ENCODE measurements around the gene GTF2F2. TPM values are rescaled to one million over a fixed set of nuclear protein-coding genes. Genes with fewer than 3 reads are reported as not detected.

GTF2F2 gene
- polyA plus RNA-seq, 1 donor (not counting 4 experiments of a cell fraction or from before 2014, with no cell fraction given) = 55.5 TPM

DNA sequence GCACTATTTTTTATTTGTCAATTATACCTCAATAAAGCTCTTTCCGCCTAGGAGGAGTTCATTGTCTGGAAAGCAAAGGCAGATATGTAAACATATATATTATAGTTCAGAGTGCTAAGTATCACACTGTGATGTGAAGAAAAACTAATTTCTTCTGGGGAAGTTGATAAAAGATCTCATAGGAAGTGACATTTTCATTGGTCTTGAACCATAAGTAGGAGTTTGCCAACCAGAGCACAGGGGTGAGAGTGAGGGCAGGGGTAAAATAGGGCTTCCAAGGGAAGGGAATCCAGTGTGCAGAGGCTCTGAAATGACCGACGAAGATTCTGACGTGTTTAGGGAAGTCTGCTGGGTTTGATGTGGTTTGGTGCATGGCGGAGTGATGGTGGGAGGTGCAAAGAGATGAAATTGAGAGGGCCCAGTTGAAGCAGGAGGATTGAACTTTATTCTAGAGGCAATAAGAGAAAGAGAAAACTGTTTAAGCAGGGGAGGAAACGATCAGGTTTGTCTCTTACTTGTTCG lies 780 bp upstream of the GTF2F2 start:
- Histone ChIP-seq H3K9me3 (ENCODE audit: control insufficient read depth, low read depth, low read length) (no peaks in the 10 kb centered on the region), H3K36me3 (ENCODE audit: control insufficient read depth in 2 of 2, extremely low read depth in 1 of 2, insufficient read depth in 2 of 2, low read length in 2 of 2) (peaks cover 3 to 5% of the 10 kb centered on the region in 2 experiments), H3K4me1 (ENCODE audit: control insufficient read depth, extremely low read depth, insufficient read depth, low read length) (peaks cover 16% of the 10 kb centered on the region), H3K9me1 (ENCODE audit: control insufficient read depth, extremely low read depth, insufficient read depth, low read length) (no peaks in the 10 kb centered on the region), H3K27me3 (ENCODE audit: control insufficient read depth, extremely low read depth, insufficient read depth, low read length) (no peaks in the 10 kb centered on the region), H3K4me2 (ENCODE audit: control insufficient read depth, extremely low read depth, insufficient read depth, low read depth, low read length) (peak overlapping the region; percentile 98), H4K20me1 (ENCODE audit: control insufficient read depth, extremely low read depth, insufficient read depth, low read length) (no peaks in the 10 kb centered on the region), H3K79me2 (ENCODE audit: control insufficient read depth, insufficient read depth, low read length) (peaks cover 42% of the 10 kb centered on the region), H2AFZ (ENCODE audit: control insufficient read depth, low read length) (peak overlapping the region; percentile 61), H3K4me3 (ENCODE audit: control insufficient read depth in 2 of 3, extremely low read depth in 1 of 3, insufficient read depth in 2 of 3, low read depth in 1 of 3, low read length in 3 of 3) (peak overlapping the region; percentile 70 to 92 (median 87)), H3K9ac (ENCODE audit: control insufficient read depth, extremely low read depth, insufficient read depth, low read length) (peak overlapping the region; percentile 90), H3K27ac (ENCODE audit: control insufficient read depth, insufficient read depth, low read length) (peak overlapping the region; percentile 92)
- dilution Hi-C loops (cut with MboI; ENCODE audit: extremely low pct_ligation_motif_present, low sequenced_read_pairs) = no loop called here
- FAIRE-seq (peak; percentile 51), DNase-seq (ENCODE audit: low read depth, low spot score) (no peak)
- TF ChIP-seq, protein P1, sequence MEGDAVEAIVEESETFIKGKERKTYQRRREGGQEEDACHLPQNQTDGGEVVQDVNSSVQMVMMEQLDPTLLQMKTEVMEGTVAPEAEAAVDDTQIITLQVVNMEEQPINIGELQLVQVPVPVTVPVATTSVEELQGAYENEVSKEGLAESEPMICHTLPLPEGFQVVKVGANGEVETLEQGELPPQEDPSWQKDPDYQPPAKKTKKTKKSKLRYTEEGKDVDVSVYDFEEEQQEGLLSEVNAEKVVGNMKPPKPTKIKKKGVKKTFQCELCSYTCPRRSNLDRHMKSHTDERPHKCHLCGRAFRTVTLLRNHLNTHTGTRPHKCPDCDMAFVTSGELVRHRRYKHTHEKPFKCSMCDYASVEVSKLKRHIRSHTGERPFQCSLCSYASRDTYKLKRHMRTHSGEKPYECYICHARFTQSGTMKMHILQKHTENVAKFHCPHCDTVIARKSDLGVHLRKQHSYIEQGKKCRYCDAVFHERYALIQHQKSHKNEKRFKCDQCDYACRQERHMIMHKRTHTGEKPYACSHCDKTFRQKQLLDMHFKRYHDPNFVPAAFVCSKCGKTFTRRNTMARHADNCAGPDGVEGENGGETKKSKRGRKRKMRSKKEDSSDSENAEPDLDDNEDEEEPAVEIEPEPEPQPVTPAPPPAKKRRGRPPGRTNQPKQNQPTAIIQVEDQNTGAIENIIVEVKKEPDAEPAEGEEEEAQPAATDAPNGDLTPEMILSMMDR (optimal IDR thresholded peaks at IDR 0.05 in 1 of 3, IDR thresholded peaks at IDR 0.05 in 1 of 3, conservative IDR thresholded peaks at IDR 0.05 in 1 of 3; ENCODE audit: extremely low read depth in 1 of 3, insufficient read depth in 2 of 3, low read length in 3 of 3) = no peak
- no peak for TF ChIP-seq EZH2 (IDR thresholded peaks at IDR 0.05; ENCODE audit: low read length)

DNA sequence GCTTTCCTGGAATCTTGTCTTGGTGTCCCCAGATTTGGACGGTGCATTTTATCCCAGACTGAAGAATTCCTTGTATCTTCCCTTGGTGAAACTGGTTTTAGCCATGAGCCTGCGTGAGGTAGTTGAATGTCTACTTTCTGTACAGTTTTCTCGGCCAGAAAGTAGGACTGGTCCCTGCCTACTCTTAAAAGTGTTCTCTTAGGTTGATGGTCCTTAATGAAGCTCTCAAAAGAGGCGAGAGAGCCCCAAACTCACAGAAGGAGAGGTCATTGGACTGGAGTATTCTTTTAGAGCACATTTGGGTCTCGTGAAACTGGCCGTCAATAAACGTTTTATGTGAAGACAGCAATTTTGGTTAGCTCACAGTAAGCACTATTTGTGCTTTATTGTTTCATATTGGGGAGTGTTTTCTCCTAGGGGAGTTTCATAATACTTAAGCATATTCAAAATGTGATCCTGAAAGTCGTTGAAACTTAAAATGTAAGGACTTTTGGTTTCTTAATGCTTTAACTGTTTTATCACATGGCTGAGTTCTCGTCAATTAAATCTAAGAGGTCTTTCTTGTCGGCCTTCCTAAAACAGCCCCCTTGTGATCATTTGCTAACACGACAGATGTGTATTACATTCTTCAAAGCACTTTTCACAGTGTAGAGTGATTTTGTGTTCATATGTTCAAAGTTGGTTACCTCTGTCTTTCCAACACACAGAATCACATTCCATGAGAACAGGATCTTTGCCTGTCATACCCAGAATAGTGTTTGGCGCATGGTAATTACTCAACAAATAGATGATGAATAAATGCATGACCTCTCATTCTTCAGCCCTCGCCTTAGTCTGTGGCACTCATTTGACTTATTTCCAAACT lies 889 bp downstream of the GTF2F2 start:
- H3K9ac ChIP-seq (ENCODE audit: control insufficient read depth, extremely low read depth, insufficient read depth, low read length) = peak overlapping the region; percentile 90
- H3K79me2 ChIP-seq (ENCODE audit: control insufficient read depth, insufficient read depth, low read length) = peaks cover 58% of the 10 kb centered on the region
- H3K9me3 ChIP-seq (ENCODE audit: control insufficient read depth, low read depth, low read length) = no peaks in the 10 kb centered on the region
- H3K4me3 ChIP-seq (ENCODE audit: control insufficient read depth in 2 of 3, extremely low read depth in 1 of 3, insufficient read depth in 2 of 3, low read depth in 1 of 3, low read length in 3 of 3) = peak overlapping the region; percentile 70 to 92 (median 87)
- H3K4me2 ChIP-seq (ENCODE audit: control insufficient read depth, extremely low read depth, insufficient read depth, low read depth, low read length) = peak overlapping the region; percentile 98
- H3K4me1 ChIP-seq (ENCODE audit: control insufficient read depth, extremely low read depth, insufficient read depth, low read length) = peaks cover 16% of the 10 kb centered on the region
- FAIRE-seq (peak; percentile 46), DNase-seq (ENCODE audit: low read depth, low spot score) (no peak)
- H2AFZ ChIP-seq (ENCODE audit: control insufficient read depth, low read length) = peak overlapping the region; percentile 38
- no peaks in the 10 kb centered on the region for H3K9me1 ChIP-seq (ENCODE audit: control insufficient read depth, extremely low read depth, insufficient read depth, low read length)
- H3K36me3 ChIP-seq (ENCODE audit: control insufficient read depth in 2 of 2, extremely low read depth in 1 of 2, insufficient read depth in 2 of 2, low read length in 2 of 2) = peaks cover 3 to 5% of the 10 kb centered on the region in 2 experiments
- no peaks in the 10 kb centered on the region for H4K20me1 ChIP-seq (ENCODE audit: control insufficient read depth, extremely low read depth, insufficient read depth, low read length)
- dilution Hi-C loops (cut with MboI; ENCODE audit: extremely low pct_ligation_motif_present, low sequenced_read_pairs) = no loop called here
- H3K27me3 ChIP-seq (ENCODE audit: control insufficient read depth, extremely low read depth, insufficient read depth, low read length) = no peaks in the 10 kb centered on the region
- H3K27ac ChIP-seq (ENCODE audit: control insufficient read depth, insufficient read depth, low read length) = peak overlapping the region; percentile 92
- TF ChIP-seq, protein P1 (optimal IDR thresholded peaks at IDR 0.05 in 1 of 3, IDR thresholded peaks at IDR 0.05 in 1 of 3, conservative IDR thresholded peaks at IDR 0.05 in 1 of 3; ENCODE audit: extremely low read depth in 1 of 3, insufficient read depth in 2 of 3, low read length in 3 of 3) = peak in 1 of 3 experiments; percentile 32
- TF ChIP-seq EZH2 (IDR thresholded peaks at IDR 0.05; ENCODE audit: low read length) = no peak
